ENCODE data around the gene CRY2. TPM values are rescaled to one million over a fixed set of nuclear protein-coding genes. Genes with fewer than 3 reads are reported as not detected.

Gene CRY2
- total and polyA plus RNA-seq, 2 of the 8 experiments (the other 6 are each of a cell fraction or from before 2014, with no cell fraction given), result 8.0 to 9.4 TPM

DNA sequence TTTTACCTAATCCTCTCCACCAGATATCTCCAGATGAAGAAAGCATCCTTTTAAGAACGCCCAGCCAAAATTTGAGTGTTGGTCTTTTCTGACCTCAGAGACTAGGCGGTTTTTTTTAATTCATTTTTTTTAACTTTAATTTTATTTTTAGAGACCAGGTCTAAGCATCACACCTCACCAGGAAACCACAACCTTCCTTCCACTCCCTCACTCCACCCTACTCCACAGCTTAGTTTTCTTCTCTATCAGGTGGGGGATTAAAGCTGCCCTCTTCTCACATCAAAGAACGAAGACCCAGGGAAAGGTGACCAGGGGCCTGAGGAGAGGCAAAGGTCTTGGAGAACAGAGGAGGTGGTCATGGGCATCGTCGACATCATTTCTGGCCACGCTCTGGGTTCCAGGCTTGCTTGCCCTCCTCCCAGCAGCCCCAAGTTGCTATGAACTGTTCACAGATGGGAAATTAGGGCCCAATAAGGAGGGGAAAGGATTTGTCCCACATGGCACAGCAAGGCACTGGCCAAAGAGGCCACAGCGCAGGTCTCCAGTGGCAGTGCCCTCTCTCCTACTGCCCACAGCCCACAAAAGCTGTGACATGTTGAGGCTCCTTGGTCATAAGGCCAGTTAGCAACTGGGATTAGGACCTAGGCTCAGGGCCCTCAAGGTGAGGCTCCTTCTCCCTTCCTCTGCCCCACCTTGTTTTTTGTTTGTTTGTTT is 71.8 kb downstream of the CRY2 start:
- H3K23me2 ChIP-seq (ENCODE audit: low read depth, low read length), result peaks cover 22% of the 10 kb centered on the region
- no peak overlapping the region for H2BK120ac ChIP-seq (replicated peaks; ENCODE audit: low read depth, low read length)
- H3K4me3 ChIP-seq (ENCODE audit: extremely low read depth in 1 of 4, insufficient read depth in 2 of 4, low read depth in 3 of 4, low read length in 4 of 4), result peak overlapping the region in 2 of 4 experiments; percentile 84 to 87; a peak in 5 of 8 replicates
- H2BK5ac ChIP-seq (ENCODE audit: low read depth, low read length), result peak overlapping the region; percentile 87; the same call in 1 of the 2 replicates
- H2AK5ac ChIP-seq (ENCODE audit: low read depth, low read length), result peak overlapping the region; percentile 17; the same call in 1 of the 2 replicates
- peak overlapping the region; percentile 85; the same call in 1 of the 2 replicates for H2BK12ac ChIP-seq (ENCODE audit: low read depth, low read length)
- H3K56ac ChIP-seq (replicated peaks; ENCODE audit: insufficient read length, low read depth, low read length), result no peak overlapping the region
- peaks cover 12 to 30% (median 23%) of the 10 kb centered on the region in 4 experiments for H3K4me1 ChIP-seq (replicated peaks in 1 of 4; ENCODE audit: control insufficient read depth in 3 of 4, insufficient read depth in 4 of 4, low read length in 3 of 4)
- H3K27ac ChIP-seq (ENCODE audit: low read depth, low read length), result no peak overlapping the region
- H2AFZ ChIP-seq (ENCODE audit: low read length), result no peak overlapping the region
- ChIA-PET CTCF (ENCODE audit: partially characterized antibody) (interaction anchor here (1.3 to 4.7 kb wide), 6 partner anchors 20 to 319 kb away, joined by 3 to 33 read pairs (median 4); no protein-coding TSS in a partner anchor), POLR2A (ENCODE audit: partially characterized antibody) (interaction anchor here (1.3 to 9.8 kb wide), 4 partner anchors 10 to 93 kb away, joined by 3 to 115 read pairs (median 23); partner anchors contain the start of gene FREY1)
- peak overlapping the region; percentile 8; the same call in 1 of the 2 replicates for H2BK15ac ChIP-seq (ENCODE audit: low read length)
- H3K36me3 ChIP-seq (ENCODE audit: control insufficient read depth in 2 of 4, insufficient read depth in 4 of 4, low read length in 3 of 4), result peaks cover 1 to 15% (median 9%) of the 10 kb centered on the region in 4 experiments; a peak in 6 of 8 replicates
- H3K9ac ChIP-seq (replicated peaks in 1 of 4; ENCODE audit: extremely low read depth in 1 of 4, low read depth in 3 of 4, low read length in 3 of 4), result no peak overlapping the region; a peak in 1 of 7 replicates
- H4K20me1 ChIP-seq (replicated peaks in 1 of 2; ENCODE audit: control insufficient read depth in 1 of 2, insufficient read depth in 2 of 2, low read length in 2 of 2), result peaks cover 6 to 22% of the 10 kb centered on the region in 2 experiments
- FAIRE-seq (no peak), DNase-seq (ENCODE audit: low read depth in 1 of 2, low spot score in 2 of 2) (no peak)
- H3K9me3 ChIP-seq (ENCODE audit: insufficient read depth in 2 of 2, low read depth in 1 of 2, low read length in 1 of 2), result no peaks in the 10 kb centered on the region
- H2BK20ac ChIP-seq (ENCODE audit: low read length), result 0 out of 2 replicates have a peak overlapping the region, but pooled peaks have one; percentile 62
- peak overlapping the region; percentile 91 to 97 for H3K4me2 ChIP-seq (ENCODE audit: insufficient read depth in 1 of 2, low read depth in 2 of 2, low read length in 2 of 2)
- H3K4ac ChIP-seq (replicated peaks; ENCODE audit: insufficient read length, low read depth, low read length), result peak overlapping the region; percentile 27
- no peak overlapping the region for H3K18ac ChIP-seq (ENCODE audit: extremely low read depth, low read length)
- peaks cover 0 to 12% of the 10 kb centered on the region in 2 experiments; a peak in 1 of 4 replicates for H3K79me2 ChIP-seq (ENCODE audit: control insufficient read depth in 1 of 2, insufficient read depth in 2 of 2, low read length in 2 of 2)
- H4K91ac ChIP-seq (replicated peaks; ENCODE audit: insufficient read length, low read length), result peak overlapping the region; percentile 88
- H3K14ac ChIP-seq (ENCODE audit: insufficient read length), result no peak overlapping the region
- no peak overlapping the region for H4K5ac ChIP-seq (ENCODE audit: insufficient read length, low read depth, low read length)
- H3K79me1 ChIP-seq (ENCODE audit: low read depth, low read length), result peaks cover 13% of the 10 kb centered on the region
- no peak overlapping the region; the same call in 1 of the 2 replicates for H4K8ac ChIP-seq (ENCODE audit: extremely low read depth, insufficient read depth, low read length)
- H3K23ac ChIP-seq (ENCODE audit: insufficient read length), result no peak overlapping the region
- H3K27me3 ChIP-seq (replicated peaks in 1 of 4; ENCODE audit: control insufficient read depth in 3 of 4, extremely low read depth in 1 of 4, insufficient read depth in 3 of 4, low read length in 3 of 4), result peaks cover 0 to 9% (median 0%) of the 10 kb centered on the region in 4 experiments; a peak in 3 of 7 replicates
- WGBS, 2 experiments (ENCODE audit: extremely low coverage in 1 of 2, insufficient coverage in 1 of 2, insufficient read length in 1 of 2, insufficient replicate concordance in 2 of 2, low coverage in 1 of 2, low lambda C conversion rate in 2 of 2, missing lambda C conversion rate in 1 of 2), result 72% methylated on average over 7 of the region's 7 CpGs; no CpG with 5 or more reads in 1 of the 2 experiments
- TF ChIP-seq RAD21 (IDR thresholded peaks at IDR 0.05 in 1 of 2, conservative IDR thresholded peaks at IDR 0.05 in 1 of 2; ENCODE audit: low read depth in 2 of 2, low read length in 2 of 2), result no peak
- no peak for TF ChIP-seq PHF8 (conservative IDR thresholded peaks at IDR 0.05; ENCODE audit: low read depth, low read length)
- TF ChIP-seq NRF1 (IDR thresholded peaks at IDR 0.05; ENCODE audit: low read depth, low read length), result no peak
- TF ChIP-seq ZNF274 (IDR thresholded peaks at IDR 0.05; ENCODE audit: borderline replicate concordance, extremely low read depth, low read length), result no peak
- TF ChIP-seq, protein P1, sequence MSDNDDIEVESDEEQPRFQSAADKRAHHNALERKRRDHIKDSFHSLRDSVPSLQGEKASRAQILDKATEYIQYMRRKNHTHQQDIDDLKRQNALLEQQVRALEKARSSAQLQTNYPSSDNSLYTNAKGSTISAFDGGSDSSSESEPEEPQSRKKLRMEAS (IDR thresholded peaks at IDR 0.05), result no peak
- TF ChIP-seq, protein P2, sequence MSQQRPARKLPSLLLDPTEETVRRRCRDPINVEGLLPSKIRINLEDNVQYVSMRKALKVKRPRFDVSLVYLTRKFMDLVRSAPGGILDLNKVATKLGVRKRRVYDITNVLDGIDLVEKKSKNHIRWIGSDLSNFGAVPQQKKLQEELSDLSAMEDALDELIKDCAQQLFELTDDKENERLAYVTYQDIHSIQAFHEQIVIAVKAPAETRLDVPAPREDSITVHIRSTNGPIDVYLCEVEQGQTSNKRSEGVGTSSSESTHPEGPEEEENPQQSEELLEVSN (IDR thresholded peaks at IDR 0.05), result no peak
- TF ChIP-seq CBX8 (IDR thresholded peaks at IDR 0.05; ENCODE audit: borderline replicate concordance, low read depth, low read length), result no peak
- no peak for TF ChIP-seq JUN (IDR thresholded peaks at IDR 0.05; ENCODE audit: low read depth, low read length)
- no peak for TF ChIP-seq CHD2 (IDR thresholded peaks at IDR 0.05; ENCODE audit: low read length)
- TF ChIP-seq CHD1 (IDR thresholded peaks at IDR 0.05; ENCODE audit: low read depth, low read length), result no peak

Measured in H1 (cell line).